H1 (cell line): Measurements from ENCODE around the gene DHTKD1. TPM values are rescaled to one million over a fixed set of nuclear protein-coding genes. Genes with fewer than 3 reads are reported as not detected.

Experiments
- CBX5 ChIP-seq: fragments of 300-800, 300-1000 bp; sonication (generic); IDR thresholded peaks from 2 replicates; pipeline ENCODE4 v1.7.1; 2016; ENCODE audit warnings: antibody characterized with exemption, low read length, low read depth
- CHD1 ChIP-seq: IDR thresholded peaks from 2 replicates; pipeline ENCODE4 v1.6.1; 2012; ENCODE audit warnings: low read depth, low read length, improper control_type of control experiment
- HDAC6 ChIP-seq: IDR thresholded peaks from one replicate; pipeline ENCODE4 v1.7.1; 2012; ENCODE audit warnings: low read depth, mild to moderate bottlenecking, inconsistent platforms, low read length, moderate library complexity
- RBBP5 ChIP-seq: IDR thresholded peaks from 2 replicates; pipeline ENCODE4 v1.7.1; 2012; ENCODE audit warnings: low read depth, mild to moderate bottlenecking, inconsistent platforms, low read length, moderate library complexity, borderline replicate concordance
- RNF2 ChIP-seq: fragments of 200-900, 300-1000 bp; sonication (generic); IDR thresholded peaks from 2 replicates; pipeline ENCODE4 v1.7.1; 2016; ENCODE audit warnings: borderline replicate concordance, low read depth, mild to moderate bottlenecking, antibody characterized with exemption, low read length; ENCODE audit not compliant: poor library complexity, severe bottlenecking; ENCODE audit errors: missing control alignments
- SIX5 ChIP-seq: IDR thresholded peaks from 2 replicates; pipeline ENCODE4 v1.6.1; 2011; ENCODE audit warnings: mild to moderate bottlenecking, low read depth, low read length
- SP4 ChIP-seq: IDR thresholded peaks from 2 replicates; pipeline ENCODE4 v1.6.1; 2012; ENCODE audit warnings: low read length, inconsistent platforms
- polyA plus RNA-seq, 7 experiments: library from polyadenylated mRNA; depleted of rRNA in 3 of 7; stranded (reverse) in 5 of 7; unstranded in 2 of 7; fragments of >200 nt in 5 of 7; fragments of 200-250 nt in 2 of 7; gene quantifications; 1 replicate in 5 of 7; 2 replicates in 1 of 7; 4 replicates in 1 of 7; pipeline versions ENCODE4 v1.2.1 to v1.2.3, GENCODE V29; 2011 to 2013; ENCODE audit warnings: missing spikeins in 2 of 7, mixed read lengths in 2 of 7
- total RNA-seq: library from RNA; stranded (reverse); fragmentation: NEBNext Ultra II Directional; extraction: Animal tissue kit (Norgen Biotek cat#: 25700); gene quantifications from 2 replicates; pipeline ENCODE4 v1.2.1, GENCODE V29; 2021
- TF ChIP-seq, protein P1 (sequence below): IDR thresholded peaks from 2 replicates; pipeline ENCODE4 v1.6.1; 2012; ENCODE audit warnings: inconsistent platforms
- TF ChIP-seq, protein P2 (sequence below): fragments of 300-600 bp; sonication (generic); IDR thresholded peaks from 2 replicates; pipeline ENCODE4 v1.7.1; 2012; ENCODE audit warnings: low read length, moderate library complexity, mild to moderate bottlenecking, inconsistent platforms; ENCODE audit not compliant: insufficient replicate concordance

The DHTKD1 gene
- total and polyA plus RNA-seq, 2 of the 8 experiments (the other 6 are each of a cell fraction or from before 2014, with no cell fraction given): 49.8 to 74.9 TPM

DNA sequence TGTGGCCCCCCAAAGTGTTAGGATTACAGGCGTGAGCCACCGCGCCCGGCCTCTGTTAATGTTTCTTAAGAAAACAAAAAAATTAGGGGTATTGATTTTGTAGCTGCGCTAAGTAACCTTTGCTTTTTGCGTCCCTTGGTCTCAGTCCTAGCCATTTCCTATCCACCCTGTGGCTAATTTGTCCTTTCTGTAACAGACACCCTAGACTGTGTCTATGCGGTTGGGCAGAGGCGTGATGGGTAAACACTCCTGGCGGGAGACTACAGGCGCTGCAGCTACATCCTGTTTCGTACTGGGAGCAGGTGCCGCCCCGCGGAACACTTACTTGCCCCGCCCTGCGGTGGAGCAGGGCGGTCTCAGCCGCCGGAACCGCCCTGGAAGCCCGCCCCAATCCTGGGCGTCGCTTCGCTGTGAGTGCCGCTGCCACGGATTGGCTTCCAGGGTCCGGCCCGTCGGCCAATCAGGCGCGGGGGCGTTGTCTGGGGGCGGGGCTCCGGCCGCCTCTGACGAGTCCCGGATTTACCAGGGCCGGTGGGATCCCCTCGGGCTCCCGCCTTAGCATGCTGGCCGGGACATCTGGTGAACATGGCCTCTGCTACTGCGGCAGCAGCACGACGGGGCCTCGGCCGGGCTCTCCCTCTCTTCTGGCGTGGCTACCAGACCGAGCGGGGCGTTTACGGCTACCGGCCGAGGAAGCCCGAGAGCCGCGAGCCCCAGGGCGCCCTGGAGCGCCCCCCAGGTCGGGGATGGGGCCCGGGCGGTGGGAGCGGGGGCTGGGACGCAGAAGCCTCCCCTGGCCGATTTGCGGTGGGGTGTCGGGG is at the start of gene DHTKD1 (continued):
- TF ChIP-seq, protein P1, sequence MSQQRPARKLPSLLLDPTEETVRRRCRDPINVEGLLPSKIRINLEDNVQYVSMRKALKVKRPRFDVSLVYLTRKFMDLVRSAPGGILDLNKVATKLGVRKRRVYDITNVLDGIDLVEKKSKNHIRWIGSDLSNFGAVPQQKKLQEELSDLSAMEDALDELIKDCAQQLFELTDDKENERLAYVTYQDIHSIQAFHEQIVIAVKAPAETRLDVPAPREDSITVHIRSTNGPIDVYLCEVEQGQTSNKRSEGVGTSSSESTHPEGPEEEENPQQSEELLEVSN: peak; percentile 86
- TF ChIP-seq, protein P2, sequence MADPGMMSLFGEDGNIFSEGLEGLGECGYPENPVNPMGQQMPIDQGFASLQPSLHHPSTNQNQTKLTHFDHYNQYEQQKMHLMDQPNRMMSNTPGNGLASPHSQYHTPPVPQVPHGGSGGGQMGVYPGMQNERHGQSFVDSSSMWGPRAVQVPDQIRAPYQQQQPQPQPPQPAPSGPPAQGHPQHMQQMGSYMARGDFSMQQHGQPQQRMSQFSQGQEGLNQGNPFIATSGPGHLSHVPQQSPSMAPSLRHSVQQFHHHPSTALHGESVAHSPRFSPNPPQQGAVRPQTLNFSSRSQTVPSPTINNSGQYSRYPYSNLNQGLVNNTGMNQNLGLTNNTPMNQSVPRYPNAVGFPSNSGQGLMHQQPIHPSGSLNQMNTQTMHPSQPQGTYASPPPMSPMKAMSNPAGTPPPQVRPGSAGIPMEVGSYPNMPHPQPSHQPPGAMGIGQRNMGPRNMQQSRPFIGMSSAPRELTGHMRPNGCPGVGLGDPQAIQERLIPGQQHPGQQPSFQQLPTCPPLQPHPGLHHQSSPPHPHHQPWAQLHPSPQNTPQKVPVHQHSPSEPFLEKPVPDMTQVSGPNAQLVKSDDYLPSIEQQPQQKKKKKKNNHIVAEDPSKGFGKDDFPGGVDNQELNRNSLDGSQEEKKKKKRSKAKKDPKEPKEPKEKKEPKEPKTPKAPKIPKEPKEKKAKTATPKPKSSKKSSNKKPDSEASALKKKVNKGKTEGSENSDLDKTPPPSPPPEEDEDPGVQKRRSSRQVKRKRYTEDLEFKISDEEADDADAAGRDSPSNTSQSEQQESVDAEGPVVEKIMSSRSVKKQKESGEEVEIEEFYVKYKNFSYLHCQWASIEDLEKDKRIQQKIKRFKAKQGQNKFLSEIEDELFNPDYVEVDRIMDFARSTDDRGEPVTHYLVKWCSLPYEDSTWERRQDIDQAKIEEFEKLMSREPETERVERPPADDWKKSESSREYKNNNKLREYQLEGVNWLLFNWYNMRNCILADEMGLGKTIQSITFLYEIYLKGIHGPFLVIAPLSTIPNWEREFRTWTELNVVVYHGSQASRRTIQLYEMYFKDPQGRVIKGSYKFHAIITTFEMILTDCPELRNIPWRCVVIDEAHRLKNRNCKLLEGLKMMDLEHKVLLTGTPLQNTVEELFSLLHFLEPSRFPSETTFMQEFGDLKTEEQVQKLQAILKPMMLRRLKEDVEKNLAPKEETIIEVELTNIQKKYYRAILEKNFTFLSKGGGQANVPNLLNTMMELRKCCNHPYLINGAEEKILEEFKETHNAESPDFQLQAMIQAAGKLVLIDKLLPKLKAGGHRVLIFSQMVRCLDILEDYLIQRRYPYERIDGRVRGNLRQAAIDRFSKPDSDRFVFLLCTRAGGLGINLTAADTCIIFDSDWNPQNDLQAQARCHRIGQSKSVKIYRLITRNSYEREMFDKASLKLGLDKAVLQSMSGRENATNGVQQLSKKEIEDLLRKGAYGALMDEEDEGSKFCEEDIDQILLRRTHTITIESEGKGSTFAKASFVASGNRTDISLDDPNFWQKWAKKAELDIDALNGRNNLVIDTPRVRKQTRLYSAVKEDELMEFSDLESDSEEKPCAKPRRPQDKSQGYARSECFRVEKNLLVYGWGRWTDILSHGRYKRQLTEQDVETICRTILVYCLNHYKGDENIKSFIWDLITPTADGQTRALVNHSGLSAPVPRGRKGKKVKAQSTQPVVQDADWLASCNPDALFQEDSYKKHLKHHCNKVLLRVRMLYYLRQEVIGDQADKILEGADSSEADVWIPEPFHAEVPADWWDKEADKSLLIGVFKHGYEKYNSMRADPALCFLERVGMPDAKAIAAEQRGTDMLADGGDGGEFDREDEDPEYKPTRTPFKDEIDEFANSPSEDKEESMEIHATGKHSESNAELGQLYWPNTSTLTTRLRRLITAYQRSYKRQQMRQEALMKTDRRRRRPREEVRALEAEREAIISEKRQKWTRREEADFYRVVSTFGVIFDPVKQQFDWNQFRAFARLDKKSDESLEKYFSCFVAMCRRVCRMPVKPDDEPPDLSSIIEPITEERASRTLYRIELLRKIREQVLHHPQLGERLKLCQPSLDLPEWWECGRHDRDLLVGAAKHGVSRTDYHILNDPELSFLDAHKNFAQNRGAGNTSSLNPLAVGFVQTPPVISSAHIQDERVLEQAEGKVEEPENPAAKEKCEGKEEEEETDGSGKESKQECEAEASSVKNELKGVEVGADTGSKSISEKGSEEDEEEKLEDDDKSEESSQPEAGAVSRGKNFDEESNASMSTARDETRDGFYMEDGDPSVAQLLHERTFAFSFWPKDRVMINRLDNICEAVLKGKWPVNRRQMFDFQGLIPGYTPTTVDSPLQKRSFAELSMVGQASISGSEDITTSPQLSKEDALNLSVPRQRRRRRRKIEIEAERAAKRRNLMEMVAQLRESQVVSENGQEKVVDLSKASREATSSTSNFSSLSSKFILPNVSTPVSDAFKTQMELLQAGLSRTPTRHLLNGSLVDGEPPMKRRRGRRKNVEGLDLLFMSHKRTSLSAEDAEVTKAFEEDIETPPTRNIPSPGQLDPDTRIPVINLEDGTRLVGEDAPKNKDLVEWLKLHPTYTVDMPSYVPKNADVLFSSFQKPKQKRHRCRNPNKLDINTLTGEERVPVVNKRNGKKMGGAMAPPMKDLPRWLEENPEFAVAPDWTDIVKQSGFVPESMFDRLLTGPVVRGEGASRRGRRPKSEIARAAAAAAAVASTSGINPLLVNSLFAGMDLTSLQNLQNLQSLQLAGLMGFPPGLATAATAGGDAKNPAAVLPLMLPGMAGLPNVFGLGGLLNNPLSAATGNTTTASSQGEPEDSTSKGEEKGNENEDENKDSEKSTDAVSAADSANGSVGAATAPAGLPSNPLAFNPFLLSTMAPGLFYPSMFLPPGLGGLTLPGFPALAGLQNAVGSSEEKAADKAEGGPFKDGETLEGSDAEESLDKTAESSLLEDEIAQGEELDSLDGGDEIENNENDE: no peak
- TF ChIP-seq CHD1 (no peak), RNF2 (no peak), SP4 (peak; percentile 84; the same call in 1 of the 2 replicates), CBX5 (no peak), HDAC6 (no peak), RBBP5 (no peak), SIX5 (no peak)
